GM21576 (cell line): ENCODE measurements around the gene KRTAP21-2.
"Not testable (repeated sequence)": the region's sequence is repeated elsewhere in the genome, so short reads cannot be mapped to it uniquely, and the experiment has no call there.

Experiments
- ATAC-seq: cut with Tn5 transposase; IDR thresholded peaks from one replicate; pipeline ENCODE4 v1.9.1; 2021; ENCODE audit warnings: mild to moderate bottlenecking, moderate library complexity; ENCODE audit not compliant: unreplicated experiment

KRTAP21-2 gene

GRCh38 chr21:30747159-30747558 lies at the start of gene KRTAP21-2:
Gene KRTAP21-2, minus strand, starts transcription at chr21:30747259. Its CDS starts 57 bp downstream, at chr21:30747202.
- ATAC-seq, result no peak

GRCh38 chr21:30793581-30794314 lies 46.7 kb upstream of the KRTAP21-2 start:
- no peak for ATAC-seq

- ATAC-seq, result no peak
These were observed 32.2 kb upstream of the KRTAP21-2 start for GRCh38 chr21:30779249-30779648.

- ATAC-seq, result no peak
These were observed 22.8 kb upstream of the KRTAP21-2 start for GRCh38 chr21:30769724-30770431.

- ATAC-seq, result no peak
These were observed 13.7 kb upstream of the KRTAP21-2 start for GRCh38 chr21:30760776-30761175.

- no peak for ATAC-seq
These were observed 11.2 kb upstream of the KRTAP21-2 start for GRCh38 chr21:30758306-30758705.

- not testable (repeated sequence) for ATAC-seq
These were observed 8.3 kb upstream of the KRTAP21-2 start, which contains the start of gene KRTAP21-1 for GRCh38 chr21:30755328-30755727. Gene KRTAP21-1, minus strand, starts transcription at chr21:30755428. Its CDS starts 50 bp downstream, at chr21:30755378.

GRCh38 chr21:30740462-30740861 lies 6.6 kb downstream of the KRTAP21-2 start:
- ATAC-seq, result no peak

- no peak for ATAC-seq
These were observed 14.0 kb downstream of the KRTAP21-2 start for GRCh38 chr21:30733026-30733425.

- no peak for ATAC-seq
These were observed 20.3 kb downstream of the KRTAP21-2 start for GRCh38 chr21:30726726-30727125.

GRCh38 chr21:30719401-30719800 lies 27.7 kb downstream of the KRTAP21-2 start:
- no peak for ATAC-seq

GRCh38 chr21:30718239-30718909 lies 28.7 kb downstream of the KRTAP21-2 start, which contains the start of gene KRTAP21-3:
Gene KRTAP21-3, minus strand, starts transcription at chr21:30718777. Its CDS starts 18 bp downstream, at chr21:30718759.
- ATAC-seq, result no peak

- no peak for ATAC-seq
These were observed 30.0 kb downstream of the KRTAP21-2 start for GRCh38 chr21:30717105-30717504.

GRCh38 chr21:30714946-30715345 lies 32.1 kb downstream of the KRTAP21-2 start:
- no peak for ATAC-seq

- ATAC-seq, result no peak
These were observed 32.6 kb downstream of the KRTAP21-2 start for GRCh38 chr21:30714456-30714855.

- ATAC-seq, result no peak
These were observed 33.3 kb downstream of the KRTAP21-2 start for GRCh38 chr21:30713766-30714165.

- no peak for ATAC-seq
These were observed 36.6 kb downstream of the KRTAP21-2 start for GRCh38 chr21:30710499-30710898.

- no peak for ATAC-seq
These were observed 39.6 kb downstream of the KRTAP21-2 start for GRCh38 chr21:30707409-30707808.
